Measurements from ENCODE around the gene LDHD. TPM values are rescaled to one million over a fixed set of nuclear protein-coding genes. Genes with fewer than 3 reads are reported as not detected.
A peak's percentile ranks its signal among the peaks of the same experiment; 100 is the strongest.
"Not testable (repeated sequence)": the region's sequence is repeated elsewhere in the genome, so short reads cannot be mapped to it uniquely, and the experiment has no call there.

LDHD gene
- total RNA-seq, 1 donor, result 0.18 TPM

DNA sequence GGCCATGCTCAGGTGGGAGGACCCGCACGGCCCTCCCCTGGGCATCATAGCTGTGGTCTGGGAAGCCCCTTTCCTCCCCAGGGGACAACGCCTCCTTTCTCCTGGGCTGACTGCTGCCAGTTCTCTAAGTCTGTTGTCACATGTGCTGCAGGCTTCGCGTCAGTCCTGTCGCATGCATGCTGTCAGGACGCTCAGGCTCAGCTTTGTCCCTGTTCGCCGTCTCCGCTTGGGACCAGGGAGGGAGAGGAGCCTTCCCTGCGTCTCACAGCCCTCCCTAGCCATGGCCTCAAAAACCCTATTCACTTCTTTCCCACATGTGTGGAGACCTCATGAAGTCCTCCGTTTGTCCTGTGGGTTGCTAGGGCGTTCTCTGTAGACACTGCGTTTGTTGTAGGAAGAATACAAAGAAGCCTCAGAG, 21.4 kb downstream of the LDHD start:
- no peak overlapping the region for H3K4me3 ChIP-seq (ENCODE audit: low read depth, low read length)
- TF ChIP-seq, protein P1, sequence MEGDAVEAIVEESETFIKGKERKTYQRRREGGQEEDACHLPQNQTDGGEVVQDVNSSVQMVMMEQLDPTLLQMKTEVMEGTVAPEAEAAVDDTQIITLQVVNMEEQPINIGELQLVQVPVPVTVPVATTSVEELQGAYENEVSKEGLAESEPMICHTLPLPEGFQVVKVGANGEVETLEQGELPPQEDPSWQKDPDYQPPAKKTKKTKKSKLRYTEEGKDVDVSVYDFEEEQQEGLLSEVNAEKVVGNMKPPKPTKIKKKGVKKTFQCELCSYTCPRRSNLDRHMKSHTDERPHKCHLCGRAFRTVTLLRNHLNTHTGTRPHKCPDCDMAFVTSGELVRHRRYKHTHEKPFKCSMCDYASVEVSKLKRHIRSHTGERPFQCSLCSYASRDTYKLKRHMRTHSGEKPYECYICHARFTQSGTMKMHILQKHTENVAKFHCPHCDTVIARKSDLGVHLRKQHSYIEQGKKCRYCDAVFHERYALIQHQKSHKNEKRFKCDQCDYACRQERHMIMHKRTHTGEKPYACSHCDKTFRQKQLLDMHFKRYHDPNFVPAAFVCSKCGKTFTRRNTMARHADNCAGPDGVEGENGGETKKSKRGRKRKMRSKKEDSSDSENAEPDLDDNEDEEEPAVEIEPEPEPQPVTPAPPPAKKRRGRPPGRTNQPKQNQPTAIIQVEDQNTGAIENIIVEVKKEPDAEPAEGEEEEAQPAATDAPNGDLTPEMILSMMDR (IDR thresholded peaks at IDR 0.05; ENCODE audit: insufficient read depth, low read length), result no peak
- DNase-seq (ENCODE audit: low read depth), result no peak

DNA sequence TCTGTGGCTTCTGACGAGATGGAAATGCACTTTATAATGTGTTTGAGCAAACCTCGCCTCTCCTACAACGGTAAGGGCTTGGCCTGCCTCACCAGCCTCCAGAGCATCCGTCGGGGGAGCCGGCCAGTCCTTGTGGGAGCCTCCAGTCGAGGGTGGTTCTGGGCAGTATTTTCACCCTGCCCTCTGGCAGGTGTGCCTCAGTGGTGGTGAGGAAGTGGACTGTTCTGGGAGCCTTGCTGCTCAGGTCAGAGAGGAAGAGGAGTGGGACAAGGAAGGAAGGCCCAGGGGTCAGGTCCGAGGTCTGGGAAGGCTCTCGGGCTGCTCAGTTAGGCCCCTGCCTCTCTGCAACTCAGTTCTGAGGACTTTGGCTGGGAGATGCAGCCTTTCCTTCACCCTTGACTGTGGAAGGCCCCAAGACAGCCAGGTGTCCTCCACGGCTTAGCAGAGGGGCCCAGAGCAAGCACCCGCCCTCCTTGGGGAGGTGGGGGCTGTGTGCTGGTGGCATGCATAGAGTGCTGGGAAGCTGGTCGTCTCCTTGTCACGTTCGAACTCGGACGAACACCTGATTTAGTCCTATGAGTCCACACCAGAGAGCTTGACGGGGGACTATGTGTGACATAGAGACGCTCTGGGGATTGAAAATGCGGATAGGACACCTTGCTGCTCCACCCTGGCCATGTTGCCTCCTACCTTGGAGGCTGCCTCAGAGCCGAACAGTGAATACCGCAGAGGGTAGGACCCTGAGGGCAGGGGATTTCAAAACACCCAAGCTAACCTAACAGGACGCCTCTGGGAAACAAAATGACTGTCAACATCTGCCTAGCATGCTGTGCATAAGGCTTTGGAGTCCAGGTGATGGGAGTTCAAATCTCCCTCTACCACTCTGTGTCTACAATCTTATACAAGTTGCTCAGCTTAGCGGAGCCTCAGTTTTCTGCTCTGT, 22.7 kb downstream of the LDHD start:
- TF ChIP-seq, protein P1 (IDR thresholded peaks at IDR 0.05; ENCODE audit: insufficient read depth, low read length), result no peak
- DNase-seq (ENCODE audit: low read depth), result no peak
- no peak overlapping the region for H3K4me3 ChIP-seq (ENCODE audit: low read depth, low read length)

DNA sequence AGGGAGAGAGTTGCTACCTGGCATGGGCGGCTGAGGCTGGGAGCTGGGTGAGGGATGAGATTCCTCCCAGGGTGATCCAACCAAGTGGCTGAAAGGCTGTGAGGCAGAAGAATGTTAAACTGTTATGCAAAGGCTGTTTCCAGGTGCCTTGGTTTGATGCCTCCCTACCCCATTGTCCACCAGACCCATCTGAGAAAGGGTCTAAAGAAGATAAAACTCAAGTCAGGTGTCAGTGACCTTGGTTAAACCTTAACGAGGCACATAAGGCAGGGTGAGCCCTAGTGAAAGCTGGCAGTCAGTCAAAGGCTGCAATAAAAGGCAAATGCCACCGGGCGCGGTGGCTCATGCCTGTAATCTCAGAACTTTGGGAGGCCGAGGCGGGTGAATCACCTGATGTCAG, 23.8 kb downstream of the LDHD start:
- no peak for DNase-seq (ENCODE audit: low read depth)
- TF ChIP-seq, protein P1 (IDR thresholded peaks at IDR 0.05; ENCODE audit: insufficient read depth, low read length), result no peak
- H3K4me3 ChIP-seq (ENCODE audit: low read depth, low read length), result no peak overlapping the region

DNA sequence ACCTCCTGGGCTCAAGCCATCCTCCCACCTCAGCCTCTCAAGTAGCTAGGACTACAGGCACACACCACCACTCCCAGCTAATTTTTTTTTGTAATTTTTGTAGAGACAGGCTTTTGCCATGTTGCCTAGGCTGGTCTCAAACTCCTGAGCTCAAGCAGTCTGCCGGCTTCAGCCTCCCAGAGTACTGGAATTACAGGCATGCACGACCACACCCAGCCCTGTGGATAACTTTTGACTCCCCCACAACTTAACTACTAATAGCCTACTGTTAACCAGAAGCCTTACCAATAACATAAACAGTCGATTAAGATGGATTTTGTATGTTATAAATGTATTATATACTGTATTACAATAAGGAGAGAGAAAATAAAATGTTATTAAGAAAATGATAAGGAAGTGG, 25.0 kb downstream of the LDHD start:
- H3K4me3 ChIP-seq (ENCODE audit: low read depth, low read length), result not testable (repeated sequence)
- peak; percentile 17 for DNase-seq (ENCODE audit: low read depth)

DNA sequence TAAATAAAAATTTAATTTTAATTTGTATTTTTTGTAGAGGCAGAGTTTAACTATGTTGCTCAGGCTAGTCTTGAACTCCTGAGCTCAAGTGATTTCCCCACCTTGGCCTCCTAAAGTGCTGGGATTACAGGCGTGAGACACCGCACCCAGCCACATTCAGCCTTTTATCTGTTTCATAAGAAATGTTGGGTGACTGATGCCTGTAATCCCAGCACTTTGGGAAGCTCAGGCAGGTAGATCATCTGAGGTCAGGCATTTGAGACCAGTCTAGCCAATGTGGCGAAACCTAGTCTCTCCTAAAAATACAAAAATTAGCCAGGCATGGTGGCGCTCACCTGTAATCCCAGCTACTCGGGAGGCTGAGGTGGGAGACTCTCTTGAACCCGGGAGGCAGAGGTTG, 25.7 kb downstream of the LDHD start:
- DNase-seq (ENCODE audit: low read depth); H3K4me3 ChIP-seq (ENCODE audit: low read depth, low read length): not testable (repeated sequence)

DNA sequence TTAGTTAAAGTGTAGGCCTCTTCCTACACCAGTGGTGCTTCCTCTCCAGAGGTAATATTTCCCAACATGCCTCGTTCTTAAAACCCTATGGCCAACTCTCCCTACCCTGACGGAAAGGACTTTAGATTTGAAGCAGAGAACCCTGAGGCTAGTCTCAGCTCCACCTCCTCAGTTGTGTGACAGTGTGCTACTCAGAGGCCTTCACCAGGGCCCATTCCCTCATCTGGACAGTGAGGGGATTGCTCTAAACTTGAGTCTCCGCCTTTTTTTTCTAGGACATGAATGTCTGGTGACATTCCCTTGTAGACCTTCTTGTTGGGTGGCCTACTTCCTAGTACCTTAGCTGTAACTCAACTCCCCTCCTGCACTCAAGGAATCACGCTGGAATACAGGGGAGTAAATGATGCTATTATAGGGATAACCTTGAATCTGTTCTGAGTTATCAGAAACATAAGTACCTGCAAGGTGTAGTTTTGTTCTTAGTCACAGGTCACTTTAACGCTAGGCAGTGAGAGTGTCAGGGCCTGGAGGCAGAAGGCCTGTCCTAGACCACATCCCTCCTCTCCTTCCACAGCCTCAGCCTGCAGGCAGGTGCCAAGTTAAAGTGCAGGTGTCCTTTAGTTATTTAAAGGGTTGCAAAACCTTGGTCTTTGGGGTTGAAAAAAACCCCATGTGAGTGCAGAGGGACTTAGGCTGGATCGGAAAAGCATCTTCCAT, 26.9 kb downstream of the LDHD start:
- no peak for DNase-seq (ENCODE audit: low read depth)
- TF ChIP-seq, protein P1 (IDR thresholded peaks at IDR 0.05; ENCODE audit: insufficient read depth, low read length), result no peak
- no peak overlapping the region for H3K4me3 ChIP-seq (ENCODE audit: low read depth, low read length)

DNA sequence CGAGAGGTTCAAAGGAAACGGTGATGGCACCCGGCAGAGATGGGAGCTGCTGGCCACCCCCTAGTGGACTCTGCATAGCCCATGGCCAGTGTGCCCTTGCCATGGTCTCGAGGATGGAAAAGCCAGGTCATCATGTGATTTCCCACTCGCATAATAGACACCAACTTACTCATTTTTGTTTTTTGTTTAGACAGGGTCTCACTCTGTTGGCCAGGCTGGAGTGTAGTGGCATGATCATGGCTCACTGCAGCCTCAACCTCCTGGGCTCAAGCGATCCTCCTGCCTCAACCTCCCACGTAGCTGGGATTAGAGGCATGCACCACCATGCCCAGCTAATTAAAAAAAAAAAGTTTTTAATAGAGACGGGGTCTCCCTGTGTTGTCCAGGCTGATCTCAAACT, 27.6 kb downstream of the LDHD start:
- DNase-seq (ENCODE audit: low read depth), result no peak
- TF ChIP-seq, protein P1 (IDR thresholded peaks at IDR 0.05; ENCODE audit: insufficient read depth, low read length), result no peak
- H3K4me3 ChIP-seq (ENCODE audit: low read depth, low read length), result no peak overlapping the region

All from fibroblast of the aortic adventitia (primary cell).